ENCODE measurements around the gene BBS1.
A peak's percentile ranks its signal among the peaks of the same experiment; 100 is the strongest.
"Not testable (repeated sequence)": the region's sequence is repeated elsewhere in the genome, so short reads cannot be mapped to it uniquely, and the experiment has no call there.

BBS1 gene

DNA sequence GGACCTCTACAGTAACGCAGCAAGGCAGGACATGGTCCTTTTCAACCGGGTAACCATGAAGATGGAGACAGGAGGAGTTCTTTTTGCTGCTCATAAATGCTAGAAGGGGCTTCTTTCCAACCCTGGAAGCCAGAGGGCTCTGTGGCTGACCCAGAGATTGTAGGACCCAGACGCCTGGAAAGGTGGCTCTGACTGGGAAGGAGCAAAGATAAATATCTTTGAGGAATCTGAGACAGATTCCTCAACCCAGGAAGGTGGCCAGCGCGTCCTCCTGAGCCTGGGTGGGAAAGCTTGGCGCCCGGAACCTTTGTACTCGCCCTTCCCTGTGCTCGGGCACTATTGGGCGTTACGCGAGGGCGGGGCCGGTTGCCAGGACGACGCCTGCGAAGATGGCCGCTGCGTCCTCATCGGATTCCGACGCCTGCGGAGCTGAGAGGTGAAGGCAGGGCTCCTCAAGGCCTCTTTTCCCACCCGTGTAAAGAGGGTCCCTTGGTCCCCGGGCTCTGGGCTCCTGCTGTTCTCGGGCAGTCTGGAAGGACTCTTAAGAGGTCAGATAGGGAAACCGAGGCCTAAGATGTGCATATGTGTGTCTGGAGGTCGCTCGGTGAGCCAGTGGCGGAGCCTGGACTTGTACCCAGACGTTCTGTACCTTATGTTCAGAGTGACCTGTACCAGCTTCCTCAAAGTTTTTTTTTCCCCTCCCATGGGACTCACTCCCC lies at the start of gene BBS1:
TSS of gene BBS1 (plus strand) at position 365 of the 719 bp plus-strand sequence. CDS start at position 390, 25 bp downstream.
- peak; percentile 88 for DNase-seq (ENCODE audit: low spot score)

GRCh38 chr11:66462010-66462409 lies 48.4 kb upstream of the BBS1 start:
- no peak for DNase-seq (ENCODE audit: low spot score)

- DNase-seq (ENCODE audit: low spot score): no peak
Observed at GRCh38 chr11:66462911-66463310, 47.5 kb upstream of the BBS1 start.

- DNase-seq (ENCODE audit: low spot score): not testable (repeated sequence)
Observed at GRCh38 chr11:66464116-66464515, 46.3 kb upstream of the BBS1 start.

DNA sequence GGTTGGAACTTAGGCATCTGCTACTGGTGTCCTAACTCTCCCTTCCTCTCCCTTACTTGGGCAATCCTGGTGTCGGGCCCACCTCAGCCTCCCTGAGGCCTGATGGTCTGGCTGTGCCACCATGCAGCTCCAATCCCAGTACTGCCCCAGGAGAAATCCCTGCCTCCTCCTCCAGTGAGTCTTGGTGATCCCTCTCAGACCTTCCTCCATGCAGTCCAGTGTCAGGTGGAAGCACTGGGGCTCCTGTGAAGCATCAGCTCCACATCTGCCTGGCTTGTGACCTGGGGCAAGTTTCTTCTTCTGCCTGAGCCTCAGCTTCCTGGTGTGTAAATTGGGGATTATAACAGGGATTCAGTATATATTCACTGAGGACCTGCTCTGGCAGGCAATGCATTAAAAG lies 45.5 kb upstream of the BBS1 start:
- no peak for DNase-seq (ENCODE audit: low spot score)

GRCh38 chr11:66465373-66466224 lies 44.8 kb upstream of the BBS1 start:
- no peak for DNase-seq (ENCODE audit: low spot score)

DNA sequence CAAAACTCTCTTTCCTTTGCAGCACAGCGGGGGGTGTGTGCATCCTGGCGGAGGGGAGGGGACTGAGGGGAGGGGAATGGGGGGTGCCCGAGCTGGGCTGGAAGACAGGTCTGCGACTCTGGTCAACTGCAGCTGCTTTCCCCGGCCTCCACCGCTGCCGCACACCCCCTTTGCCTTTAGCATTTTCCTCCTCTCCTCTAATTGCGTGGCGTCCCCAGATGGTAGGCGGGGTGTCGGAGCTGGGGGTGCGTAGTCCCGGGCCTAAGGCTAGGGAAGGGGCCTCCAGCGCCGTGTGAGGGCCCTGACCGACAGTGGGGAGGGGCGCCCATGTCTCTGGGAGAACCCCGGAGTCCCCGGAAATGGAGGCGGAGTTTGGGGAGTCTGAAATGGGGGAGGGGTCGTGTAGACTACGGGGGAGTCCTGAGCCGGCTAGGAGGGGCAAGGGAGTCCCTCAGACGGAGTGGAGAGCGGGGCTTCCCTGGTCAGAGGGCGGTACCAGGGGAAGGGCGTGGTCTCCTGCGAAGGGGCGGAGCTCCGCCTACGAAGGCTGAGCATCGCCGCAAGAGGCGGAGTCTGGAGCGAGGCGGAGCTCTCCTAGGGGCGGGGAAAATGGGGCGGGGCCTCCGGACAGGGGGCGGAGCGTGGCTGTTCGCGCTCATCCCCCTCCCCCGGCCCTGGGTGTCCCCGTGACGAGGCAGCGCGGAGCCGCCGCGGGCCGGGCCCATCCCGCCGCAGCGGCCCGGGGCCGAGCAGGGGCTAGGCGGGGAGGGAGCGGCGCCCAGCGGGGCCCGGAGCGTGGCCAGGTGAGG lies 44.0 kb upstream of the BBS1 start, which contains the start of gene PELI3:
TSS of gene PELI3 (plus strand) at position 681 of the 809 bp plus-strand sequence. CDS start 1,224 bp downstream, outside the sequence.
- peak; percentile 96 for DNase-seq (ENCODE audit: low spot score)

DNA sequence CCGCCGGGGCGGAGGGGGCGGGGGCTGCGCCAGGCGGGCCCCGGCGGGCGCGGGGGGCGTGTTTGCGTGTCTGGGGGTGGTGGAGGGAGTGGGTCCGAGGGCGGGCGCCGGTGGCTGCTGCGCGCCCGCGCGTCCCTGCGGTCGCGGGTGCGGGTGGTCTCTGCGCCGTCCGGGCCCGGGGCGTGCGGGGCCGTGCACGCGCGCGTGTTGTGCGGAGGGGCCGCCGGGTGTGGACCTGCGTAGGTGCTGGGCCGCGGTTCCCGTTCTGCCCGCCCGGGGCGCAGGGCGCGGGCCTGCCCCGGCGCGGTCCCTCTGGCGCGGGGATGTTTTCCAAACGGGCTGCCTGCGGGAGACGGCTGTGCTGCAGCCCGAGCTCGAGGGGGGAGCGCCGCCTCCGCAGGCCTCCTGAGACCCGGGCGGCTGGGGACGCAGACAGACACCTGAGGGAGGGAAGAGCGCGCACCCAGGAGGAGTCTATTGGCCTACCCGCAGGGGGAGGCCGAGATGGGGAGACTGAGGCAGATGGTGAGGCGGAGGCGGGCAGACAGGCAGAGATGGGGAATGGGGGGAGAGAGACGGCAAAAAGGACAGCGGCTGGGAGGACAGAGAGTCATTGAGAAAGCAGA lies 43.3 kb upstream of the BBS1 start:
- DNase-seq (ENCODE audit: low spot score): peak; percentile 48

DNA sequence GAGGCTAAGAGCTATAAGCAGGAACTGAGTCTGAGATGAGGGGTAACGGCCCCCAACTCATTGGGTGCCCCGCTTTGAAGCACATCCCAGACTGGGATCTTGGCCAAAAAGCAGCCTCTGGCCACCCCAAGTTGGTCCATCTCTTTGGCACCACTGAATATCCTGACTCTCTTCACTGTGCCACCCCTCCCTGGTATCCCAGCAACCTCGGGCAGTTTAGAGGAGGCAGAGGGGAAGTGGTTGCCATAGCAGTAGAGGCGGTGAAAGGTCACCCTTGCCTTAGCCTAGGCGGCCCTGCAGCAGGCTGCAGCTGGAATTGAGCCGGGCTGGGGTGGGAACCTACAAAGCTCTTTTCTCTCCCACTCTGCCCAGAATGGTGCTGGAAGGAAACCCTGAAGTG lies 42.7 kb upstream of the BBS1 start:
- DNase-seq (ENCODE audit: low spot score): no peak

- DNase-seq (ENCODE audit: low spot score): no peak
Observed at GRCh38 chr11:66468691-66469090, 41.7 kb upstream of the BBS1 start.

DNA sequence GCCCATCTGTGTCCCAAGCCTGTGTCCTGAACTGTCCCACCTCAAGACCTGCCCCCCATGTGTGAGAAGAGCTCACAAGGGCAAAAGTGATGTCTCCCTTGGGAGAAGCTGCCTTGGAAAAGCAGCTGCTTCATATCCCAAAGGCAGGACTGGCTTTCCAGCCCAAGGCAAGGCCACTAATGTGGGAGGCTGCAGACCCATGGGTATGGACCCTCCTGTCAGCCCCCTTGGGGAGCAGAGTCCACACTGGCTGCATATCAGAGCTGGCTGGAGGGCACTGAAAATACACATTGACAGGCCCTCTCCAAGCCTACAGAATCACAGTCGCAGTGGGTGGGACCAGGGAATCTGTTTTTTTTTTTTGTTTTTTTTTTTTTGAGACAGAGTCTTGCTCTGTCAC lies 41.0 kb upstream of the BBS1 start:
- no peak for DNase-seq (ENCODE audit: low spot score)

DNA sequence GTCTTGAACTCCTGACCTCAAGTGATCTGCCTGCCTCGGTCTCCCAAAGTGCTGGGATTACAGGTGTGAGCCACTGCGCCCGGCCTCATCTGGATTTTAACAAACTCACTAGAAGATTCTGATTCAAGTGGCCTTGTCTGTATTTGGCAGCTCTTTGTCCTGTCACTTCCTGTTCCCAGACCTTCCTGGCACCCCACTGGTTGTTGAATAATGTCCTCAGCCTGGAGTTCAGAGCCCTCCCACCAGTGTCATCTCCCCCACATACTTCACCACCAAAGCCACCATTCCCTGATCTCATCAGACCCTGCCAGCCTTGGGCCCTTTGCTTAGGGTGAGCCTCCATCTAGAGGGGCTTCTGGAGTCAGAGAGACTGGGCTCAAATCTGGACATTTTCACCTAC lies 40.4 kb upstream of the BBS1 start:
- DNase-seq (ENCODE audit: low spot score): no peak

DNA sequence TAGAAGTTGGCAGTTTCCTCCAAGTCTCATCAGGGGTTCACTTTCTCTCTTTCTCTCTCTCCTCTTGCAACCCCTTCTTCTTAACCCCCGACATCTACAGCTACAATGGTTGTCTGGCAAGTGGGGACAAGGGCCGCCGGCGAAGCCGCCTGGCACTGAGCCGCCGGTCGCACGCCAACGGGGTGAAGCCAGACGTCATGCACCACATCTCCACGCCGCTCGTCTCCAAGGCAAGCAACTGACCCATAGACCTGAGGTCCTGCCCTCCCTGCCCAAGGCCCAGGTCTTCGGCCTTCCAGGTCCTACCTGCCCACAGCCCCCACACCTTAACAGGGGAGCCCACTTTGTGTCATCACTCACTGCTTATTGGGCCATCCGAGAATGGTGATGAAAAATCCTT lies 39.3 kb upstream of the BBS1 start:
- DNase-seq (ENCODE audit: low spot score): no peak

- no peak for DNase-seq (ENCODE audit: low spot score)
Observed at GRCh38 chr11:66472054-66472453, 38.4 kb upstream of the BBS1 start.

DNA sequence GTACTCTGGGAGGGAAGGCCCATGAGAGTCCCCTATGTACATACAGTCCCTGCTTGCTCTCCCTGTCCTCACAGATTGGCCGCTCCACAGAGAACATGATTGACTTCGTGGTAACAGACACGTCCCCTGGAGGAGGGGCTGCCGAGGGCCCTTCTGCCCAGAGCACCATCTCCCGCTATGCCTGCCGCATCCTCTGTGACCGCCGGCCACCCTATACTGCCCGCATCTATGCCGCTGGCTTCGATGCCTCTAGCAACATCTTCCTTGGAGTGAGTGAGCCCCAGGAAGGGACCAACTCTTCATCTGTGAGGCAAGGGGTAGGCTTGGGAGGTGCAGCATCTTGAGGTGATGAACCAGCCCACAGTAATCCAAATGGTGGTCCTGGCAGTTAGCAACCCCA lies 37.3 kb upstream of the BBS1 start:
- no peak for DNase-seq (ENCODE audit: low spot score)

DNA sequence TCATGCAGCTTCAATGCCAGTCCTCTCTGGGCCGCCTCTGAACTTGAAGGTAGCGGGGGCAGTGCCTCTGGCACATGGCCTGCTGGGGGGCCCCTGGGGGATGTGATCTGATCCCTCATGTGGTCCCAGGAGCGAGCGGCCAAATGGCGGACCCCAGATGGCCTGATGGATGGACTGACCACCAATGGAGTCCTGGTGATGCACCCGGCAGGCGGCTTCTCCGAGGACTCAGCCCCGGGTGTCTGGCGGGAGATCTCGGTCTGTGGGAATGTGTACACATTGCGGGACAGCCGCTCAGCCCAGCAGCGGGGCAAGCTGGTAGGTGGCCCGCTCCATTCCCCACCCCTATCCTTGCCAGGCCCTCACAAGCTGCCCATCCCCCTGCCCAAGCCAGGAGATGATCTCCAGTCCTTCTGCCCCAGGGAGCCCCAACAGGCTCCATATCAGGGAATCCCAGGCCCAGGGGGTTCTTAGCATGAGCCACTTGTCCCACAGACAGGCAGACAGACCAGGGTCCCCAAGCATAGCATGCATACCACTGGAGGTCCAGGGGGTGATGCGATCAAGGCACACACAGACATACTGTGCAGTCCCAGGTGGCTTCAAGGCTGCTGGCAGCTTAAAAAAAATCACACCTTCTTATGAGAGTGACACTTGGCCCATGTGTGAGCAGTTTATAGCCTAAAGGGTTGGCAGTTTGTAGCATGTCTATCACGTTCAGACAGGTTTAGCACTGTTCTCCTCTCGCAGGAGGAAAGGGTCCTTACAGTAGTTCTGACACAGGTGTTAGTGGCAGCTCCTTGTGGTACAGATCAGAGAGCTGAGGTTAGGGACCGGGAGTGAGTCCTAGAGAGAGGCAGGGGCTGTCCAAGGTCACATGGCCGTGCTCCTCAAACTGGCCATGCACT lies 36.6 kb upstream of the BBS1 start:
- no peak for DNase-seq (ENCODE audit: low spot score)

- DNase-seq (ENCODE audit: low spot score): no peak
Observed at GRCh38 chr11:66475349-66476172, 34.9 kb upstream of the BBS1 start.

DNA sequence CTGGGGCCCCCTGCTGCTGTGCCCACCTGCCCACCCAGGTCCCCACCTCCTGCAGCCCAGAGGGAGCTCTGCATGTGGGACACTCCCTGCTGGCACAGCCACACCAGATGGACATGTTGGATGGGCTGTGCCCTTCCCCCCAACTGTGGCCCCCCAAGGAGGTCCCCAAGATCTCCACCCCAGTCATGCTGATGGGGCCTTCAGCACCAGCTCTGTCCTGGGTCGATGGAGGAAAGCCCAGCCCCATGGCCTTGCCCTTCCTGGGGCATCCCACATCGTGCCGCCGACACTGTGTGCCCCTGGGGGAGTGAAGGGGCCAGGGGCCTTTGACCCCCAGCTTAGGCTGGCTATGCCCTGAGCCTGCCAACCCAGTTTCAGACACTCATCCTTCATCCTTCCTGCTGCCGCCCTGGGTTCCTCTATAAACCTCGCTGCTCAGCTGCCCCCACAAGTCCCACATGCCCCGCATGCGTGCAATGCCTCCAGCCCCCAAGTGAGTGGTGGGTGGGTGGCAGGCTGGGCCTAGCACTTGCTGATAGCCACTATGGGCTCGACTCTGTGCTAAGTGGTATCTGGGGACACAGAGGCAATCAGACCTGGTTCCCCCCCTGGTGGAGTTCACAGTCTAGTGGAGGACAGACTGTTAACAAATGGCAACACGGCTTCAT lies 34.1 kb upstream of the BBS1 start:
- DNase-seq (ENCODE audit: low spot score): no peak

DNA sequence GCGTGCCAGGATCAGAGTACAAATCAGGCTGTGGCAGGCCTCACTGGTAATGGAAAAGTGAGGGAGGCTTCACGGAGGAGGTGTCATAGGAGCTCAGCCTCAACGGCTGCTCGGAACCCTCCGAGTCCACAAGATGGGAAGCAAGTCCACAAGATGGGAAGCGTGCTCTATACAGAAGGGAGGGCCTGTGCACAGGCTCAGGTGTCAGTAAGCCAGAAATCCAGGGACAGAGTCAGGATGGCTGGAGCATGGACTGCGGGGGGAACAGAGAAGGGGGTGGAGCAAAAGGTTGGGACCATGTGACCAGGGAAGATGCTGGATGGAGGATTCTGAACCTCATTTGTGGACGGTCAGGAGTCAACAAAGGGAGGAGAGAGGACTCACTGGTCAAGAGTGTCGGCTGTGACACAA lies 33.6 kb upstream of the BBS1 start:
- DNase-seq (ENCODE audit: low spot score): no peak

All from Ammon's horn (tissue), 1 donor.